ES-I3 (cell line): ENCODE measurements around the gene TKT.
"Not testable (repeated sequence)": the region's sequence is repeated elsewhere in the genome, so short reads cannot be mapped to it uniquely, and the experiment has no call there.

Source experiments
- H3K36me3 ChIP-seq: 2 replicates; pipeline ENCODE4 v1.6.1; 2013; ENCODE audit warnings: mild to moderate bottlenecking, low read length, control low read depth, moderate library complexity; ENCODE audit not compliant: insufficient read depth
- H3K4me1 ChIP-seq: 2 replicates; pipeline ENCODE4 v1.6.1; 2013; ENCODE audit warnings: mild to moderate bottlenecking, control low read depth, low read length; ENCODE audit not compliant: insufficient read depth
- H3K9ac ChIP-seq: 2 replicates; pipeline ENCODE4 v1.6.1; 2013; ENCODE audit warnings: low read depth, mild to moderate bottlenecking, low read length, moderate library complexity
- H3K9me3 ChIP-seq: 2 replicates; pipeline ENCODE4 v1.6.1; 2013; ENCODE audit warnings: mild to moderate bottlenecking, low read length, moderate library complexity; ENCODE audit not compliant: control insufficient read depth, insufficient read depth

The TKT gene

GRCh38 chr3:53253707-53254508 lies 1.9 kb downstream of the TKT start:
- Histone ChIP-seq H3K9ac (peak overlapping the region; percentile 91), H3K36me3 (peaks cover 15% of the 10 kb centered on the region; the same call in 1 of the 2 replicates), H3K4me1 (peaks cover 34% of the 10 kb centered on the region), H3K9me3 (no peaks in the 10 kb centered on the region)

GRCh38 chr3:53252947-53253322 lies 2.9 kb downstream of the TKT start:
- H3K36me3 ChIP-seq = peaks cover 22% of the 10 kb centered on the region
- H3K9me3 ChIP-seq = not testable (repeated sequence)
- H3K9ac ChIP-seq = peak overlapping the region; percentile 91
- H3K4me1 ChIP-seq = peaks cover 33% of the 10 kb centered on the region

- peaks cover 38% of the 10 kb centered on the region for H3K4me1 ChIP-seq
Measured at GRCh38 chr3:53252096-53252946, 3.5 kb downstream of the TKT start.

GRCh38 chr3:53250881-53251605 lies 4.8 kb downstream of the TKT start:
- peaks cover 38% of the 10 kb centered on the region for H3K4me1 ChIP-seq
- H3K9ac ChIP-seq = peak overlapping the region; percentile 22
- peaks cover 28% of the 10 kb centered on the region for H3K36me3 ChIP-seq
- H3K9me3 ChIP-seq = no peaks in the 10 kb centered on the region

More at GRCh38 chr3:53252096-53252946, 3.5 kb downstream of the TKT start:
- peaks cover 28% of the 10 kb centered on the region for H3K36me3 ChIP-seq
- H3K9me3 ChIP-seq = no peaks in the 10 kb centered on the region
- peak overlapping the region; percentile 91 for H3K9ac ChIP-seq

GRCh38 chr3:53250453-53250852 lies 5.4 kb downstream of the TKT start:
- Histone ChIP-seq H3K4me1 (peaks cover 38% of the 10 kb centered on the region), H3K9ac (no peak overlapping the region), H3K36me3 (peaks cover 28% of the 10 kb centered on the region), H3K9me3 (no peaks in the 10 kb centered on the region)

- Histone ChIP-seq H3K36me3 (peaks cover 18% of the 10 kb centered on the region), H3K9me3 (no peaks in the 10 kb centered on the region), H3K9ac (no peak overlapping the region), H3K4me1 (peaks cover 55% of the 10 kb centered on the region)
Measured at GRCh38 chr3:53248161-53248560, 7.7 kb downstream of the TKT start.

GRCh38 chr3:53247619-53248018 lies 8.2 kb downstream of the TKT start:
- Histone ChIP-seq H3K36me3 (peaks cover 22% of the 10 kb centered on the region), H3K4me1 (peaks cover 59% of the 10 kb centered on the region), H3K9ac (no peak overlapping the region), H3K9me3 (no peaks in the 10 kb centered on the region)

- no peak overlapping the region for H3K9ac ChIP-seq
- peaks cover 50% of the 10 kb centered on the region for H3K36me3 ChIP-seq
- no peaks in the 10 kb centered on the region for H3K9me3 ChIP-seq
- peaks cover 34% of the 10 kb centered on the region for H3K4me1 ChIP-seq
Measured at GRCh38 chr3:53244271-53244670, 11.6 kb downstream of the TKT start.

- Histone ChIP-seq H3K36me3 (peaks cover 54% of the 10 kb centered on the region), H3K9ac (no peak overlapping the region), H3K4me1 (peaks cover 34% of the 10 kb centered on the region), H3K9me3 (no peaks in the 10 kb centered on the region)
Measured at GRCh38 chr3:53243785-53244184, 12.0 kb downstream of the TKT start.

GRCh38 chr3:53243165-53243564 lies 12.7 kb downstream of the TKT start:
- H3K9ac ChIP-seq = no peak overlapping the region
- H3K4me1 ChIP-seq = peaks cover 32% of the 10 kb centered on the region
- no peaks in the 10 kb centered on the region for H3K9me3 ChIP-seq
- peaks cover 56% of the 10 kb centered on the region for H3K36me3 ChIP-seq

GRCh38 chr3:53242642-53243041 lies 13.2 kb downstream of the TKT start:
- no peaks in the 10 kb centered on the region for H3K9me3 ChIP-seq
- H3K9ac ChIP-seq = no peak overlapping the region
- peaks cover 56% of the 10 kb centered on the region for H3K36me3 ChIP-seq
- peaks cover 27% of the 10 kb centered on the region for H3K4me1 ChIP-seq

- H3K9me3 ChIP-seq = no peaks in the 10 kb centered on the region
- H3K9ac ChIP-seq = no peak overlapping the region
- H3K36me3 ChIP-seq = peaks cover 56% of the 10 kb centered on the region
- H3K4me1 ChIP-seq = peaks cover 25% of the 10 kb centered on the region
Measured at GRCh38 chr3:53242155-53242554, 13.7 kb downstream of the TKT start.

- Histone ChIP-seq H3K4me1 (peaks cover 25% of the 10 kb centered on the region), H3K9me3 (no peaks in the 10 kb centered on the region), H3K9ac (no peak overlapping the region), H3K36me3 (peaks cover 65% of the 10 kb centered on the region)
Measured at GRCh38 chr3:53240989-53241972, 14.5 kb downstream of the TKT start.
